22Rv1 (cell line): ENCODE data around the gene TMEM200C.

Experiments used
- CTCF ChIP-seq: fragments of 450-650 bp; IDR thresholded peaks from 2 replicates; pipeline ENCODE4 v1.5.1; 2017; ENCODE audit warnings: mild to moderate bottlenecking
- ZFX ChIP-seq: fragments of 450-650 bp; IDR thresholded peaks from 2 replicates; pipeline ENCODE4 v1.6.1; 2017; ENCODE audit warnings: antibody characterized with exemption, borderline replicate concordance

GRCh38 chr18:5944448-5944847, 49.1 kb upstream of the TMEM200C start:
- TF ChIP-seq CTCF: no peak
- TF ChIP-seq ZFX: no peak
